ENCODE measurements around the gene MTG2.

The MTG2 gene

GRCh38 chr20:62182469-62183425 is at the start of gene MTG2:
TSS of gene MTG2 (plus strand) at chr20:62183028. CDS start at chr20:62193421, 10,393 bp downstream.
- DNase-seq, result peak; percentile 91

GRCh38 chr20:62133051-62133845 is 49.6 kb upstream of the MTG2 start:
- DNase-seq, result no peak

- DNase-seq, result no peak
These were observed 49.0 kb upstream of the MTG2 start for GRCh38 chr20:62133864-62134263.

GRCh38 chr20:62134735-62135231 is 48.0 kb upstream of the MTG2 start:
- DNase-seq, result no peak

- no peak for DNase-seq
These were observed 47.1 kb upstream of the MTG2 start for GRCh38 chr20:62135573-62136266.

- DNase-seq, result peak; percentile 13
These were observed 46.3 kb upstream of the MTG2 start for GRCh38 chr20:62136283-62137091.

GRCh38 chr20:62137092-62137384 is 45.8 kb upstream of the MTG2 start:
- DNase-seq, result no peak

- DNase-seq, result no peak
These were observed 45.2 kb upstream of the MTG2 start for GRCh38 chr20:62137478-62138203.

GRCh38 chr20:62138204-62138543 is 44.7 kb upstream of the MTG2 start:
- DNase-seq, result no peak

GRCh38 chr20:62138912-62139311 is 43.9 kb upstream of the MTG2 start:
- no peak for DNase-seq

- DNase-seq, result no peak
These were observed 43.2 kb upstream of the MTG2 start for GRCh38 chr20:62139636-62140035.

- no peak for DNase-seq
These were observed 41.8 kb upstream of the MTG2 start for GRCh38 chr20:62141043-62141396.

- no peak for DNase-seq
These were observed 41.2 kb upstream of the MTG2 start for GRCh38 chr20:62141397-62142251.

- no peak for DNase-seq
These were observed 40.4 kb upstream of the MTG2 start for GRCh38 chr20:62142252-62143080.

GRCh38 chr20:62143081-62143956 is 39.5 kb upstream of the MTG2 start, which contains the start of the genes PSMA7 and SS18L1:
TSS of gene PSMA7 (minus strand) at chr20:62143394. CDS start at chr20:62143303, 91 bp downstream.
TSS of gene SS18L1 (plus strand) at chr20:62143769. CDS start at chr20:62143821, 52 bp downstream.
- peak; percentile 84 for DNase-seq

GRCh38 chr20:62143957-62144825 is 38.6 kb upstream of the MTG2 start:
- peak; percentile 25 for DNase-seq

- DNase-seq, result no peak
These were observed 37.2 kb upstream of the MTG2 start for GRCh38 chr20:62145688-62146018.

Data from NCI-H510A (cell line).